Measurements from ENCODE around the gene RABGAP1L. TPM values are rescaled to one million over a fixed set of nuclear protein-coding genes. Genes with fewer than 3 reads are reported as not detected.

RABGAP1L gene
- polyA plus RNA-seq, 1 donor (not counting 4 experiments of a cell fraction or from before 2014, with no cell fraction given), result 24.2 TPM

- no peaks in the 10 kb centered on the region for H4K20me1 ChIP-seq (ENCODE audit: control insufficient read depth, extremely low read depth, insufficient read depth, low read length)
- FAIRE-seq, result no peak
- dilution Hi-C loops (cut with MboI; ENCODE audit: extremely low pct_ligation_motif_present, low sequenced_read_pairs), result no loop called here
Observed at GRCh38 chr1:174995121-174995520, 835.8 kb downstream of the RABGAP1L start.

GRCh38 chr1:174995916-174996315 lies 836.6 kb downstream of the RABGAP1L start:
- H3K79me2 ChIP-seq (ENCODE audit: control insufficient read depth, insufficient read depth, low read length), result peaks cover 11% of the 10 kb centered on the region
- dilution Hi-C loops (cut with MboI; ENCODE audit: extremely low pct_ligation_motif_present, low sequenced_read_pairs), result no loop called here
- no peak overlapping the region for H3K4me3 ChIP-seq (ENCODE audit: control insufficient read depth in 2 of 3, extremely low read depth in 1 of 3, insufficient read depth in 2 of 3, low read depth in 1 of 3, low read length in 3 of 3)
- no peak overlapping the region for H2AFZ ChIP-seq (ENCODE audit: control insufficient read depth, low read length)
- no peaks in the 10 kb centered on the region for H3K27me3 ChIP-seq (ENCODE audit: control insufficient read depth, extremely low read depth, insufficient read depth, low read length)
- H3K9me3 ChIP-seq (ENCODE audit: control insufficient read depth, low read depth, low read length), result no peaks in the 10 kb centered on the region
- H3K27ac ChIP-seq (ENCODE audit: control insufficient read depth, insufficient read depth, low read length), result no peak overlapping the region
- H3K9ac ChIP-seq (ENCODE audit: control insufficient read depth, extremely low read depth, insufficient read depth, low read length), result no peak overlapping the region
- H3K4me2 ChIP-seq (ENCODE audit: control insufficient read depth, extremely low read depth, insufficient read depth, low read depth, low read length), result no peak overlapping the region
- peaks cover 3% of the 10 kb centered on the region for H3K9me1 ChIP-seq (ENCODE audit: control insufficient read depth, extremely low read depth, insufficient read depth, low read length)
- H3K4me1 ChIP-seq (ENCODE audit: control insufficient read depth, extremely low read depth, insufficient read depth, low read length), result peaks cover 22% of the 10 kb centered on the region
- no peaks in the 10 kb centered on the region for H3K36me3 ChIP-seq (ENCODE audit: control insufficient read depth in 2 of 2, extremely low read depth in 1 of 2, insufficient read depth in 2 of 2, low read length in 2 of 2)
- no peaks in the 10 kb centered on the region for H4K20me1 ChIP-seq (ENCODE audit: control insufficient read depth, extremely low read depth, insufficient read depth, low read length)
- DNase-seq (ENCODE audit: low read depth, low spot score) (no peak), FAIRE-seq (no peak)
- TF ChIP-seq CTCF (optimal IDR thresholded peaks at IDR 0.05 in 1 of 3, IDR thresholded peaks at IDR 0.05 in 1 of 3, conservative IDR thresholded peaks at IDR 0.05 in 1 of 3; ENCODE audit: extremely low read depth in 1 of 3, insufficient read depth in 2 of 3, low read length in 3 of 3), result no peak
- no peak for TF ChIP-seq EZH2 (IDR thresholded peaks at IDR 0.05; ENCODE audit: low read length)

More at GRCh38 chr1:174995121-174995520, 835.8 kb downstream of the RABGAP1L start:
- Histone ChIP-seq H3K27me3 (ENCODE audit: control insufficient read depth, extremely low read depth, insufficient read depth, low read length) (no peaks in the 10 kb centered on the region), H3K4me1 (ENCODE audit: control insufficient read depth, extremely low read depth, insufficient read depth, low read length) (peaks cover 24% of the 10 kb centered on the region), H2AFZ (ENCODE audit: control insufficient read depth, low read length) (no peak overlapping the region), H3K9ac (ENCODE audit: control insufficient read depth, extremely low read depth, insufficient read depth, low read length) (no peak overlapping the region), H3K4me2 (ENCODE audit: control insufficient read depth, extremely low read depth, insufficient read depth, low read depth, low read length) (no peak overlapping the region), H3K36me3 (ENCODE audit: control insufficient read depth in 2 of 2, extremely low read depth in 1 of 2, insufficient read depth in 2 of 2, low read length in 2 of 2) (no peaks in the 10 kb centered on the region), H3K27ac (ENCODE audit: control insufficient read depth, insufficient read depth, low read length) (no peak overlapping the region), H3K9me3 (ENCODE audit: control insufficient read depth, low read depth, low read length) (no peaks in the 10 kb centered on the region), H3K4me3 (ENCODE audit: control insufficient read depth in 2 of 3, extremely low read depth in 1 of 3, insufficient read depth in 2 of 3, low read depth in 1 of 3, low read length in 3 of 3) (no peak overlapping the region), H3K9me1 (ENCODE audit: control insufficient read depth, extremely low read depth, insufficient read depth, low read length) (peaks cover 3% of the 10 kb centered on the region), H3K79me2 (ENCODE audit: control insufficient read depth, insufficient read depth, low read length) (peaks cover 3% of the 10 kb centered on the region)
- TF ChIP-seq CTCF (optimal IDR thresholded peaks at IDR 0.05 in 1 of 3, IDR thresholded peaks at IDR 0.05 in 1 of 3, conservative IDR thresholded peaks at IDR 0.05 in 1 of 3; ENCODE audit: extremely low read depth in 1 of 3, insufficient read depth in 2 of 3, low read length in 3 of 3) (no peak), EZH2 (IDR thresholded peaks at IDR 0.05; ENCODE audit: low read length) (no peak)
- no peak for DNase-seq (ENCODE audit: low read depth, low spot score)

Measured in keratinocyte (primary cell).